Measurements from ENCODE around the gene FARP2.

The FARP2 gene

DNA sequence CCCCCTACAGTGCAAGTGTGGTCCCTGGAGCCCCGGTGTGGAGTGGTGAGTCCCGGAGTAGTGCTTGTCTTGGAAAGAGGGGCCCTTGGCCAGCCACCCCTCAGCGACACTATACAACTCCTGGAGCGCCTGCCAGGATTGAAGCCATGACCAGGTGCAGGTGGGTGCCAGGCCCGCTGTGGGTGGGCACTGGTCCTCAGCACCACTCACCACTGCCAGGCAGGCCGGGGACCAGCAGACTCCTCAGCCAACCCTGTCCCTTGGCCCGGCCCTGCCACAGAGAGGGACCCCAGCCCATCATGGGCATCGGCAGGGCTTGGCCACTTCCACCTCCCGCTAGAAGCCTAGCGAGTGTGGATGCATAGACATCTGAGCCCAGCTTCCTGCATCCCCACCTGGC lies 110.1 kb downstream of the FARP2 start:
- no peak overlapping the region for H3K4me2 ChIP-seq (ENCODE audit: low read length)
- no peaks in the 10 kb centered on the region for H3K9me3 ChIP-seq (ENCODE audit: insufficient read depth, low read length)
- H3K4me1 ChIP-seq (ENCODE audit: low read length) = no peaks in the 10 kb centered on the region
- no peak for TF ChIP-seq CTCF (IDR thresholded peaks at IDR 0.05; ENCODE audit: low read depth, low read length)
- no peak for TF ChIP-seq EZH2phosphoT487 (IDR thresholded peaks at IDR 0.05; ENCODE audit: low read depth)
- H3K36me3 ChIP-seq (replicated peaks; ENCODE audit: low read depth, low read length) = no peaks in the 10 kb centered on the region
- no peaks in the 10 kb centered on the region for H3K79me2 ChIP-seq (ENCODE audit: low read length)
- H4K20me1 ChIP-seq (ENCODE audit: insufficient read depth, low read length) = no peaks in the 10 kb centered on the region
- H3K9ac ChIP-seq (ENCODE audit: low read length) = no peak overlapping the region
- no peaks in the 10 kb centered on the region for H3K27me3 ChIP-seq (ENCODE audit: low read depth, low read length)
- H3K4me3 ChIP-seq (ENCODE audit: low read length) = no peak overlapping the region
- no peak overlapping the region for H2AFZ ChIP-seq (ENCODE audit: low read depth, low read length)
- no peak overlapping the region for H3K27ac ChIP-seq (ENCODE audit: low read length)

DNA sequence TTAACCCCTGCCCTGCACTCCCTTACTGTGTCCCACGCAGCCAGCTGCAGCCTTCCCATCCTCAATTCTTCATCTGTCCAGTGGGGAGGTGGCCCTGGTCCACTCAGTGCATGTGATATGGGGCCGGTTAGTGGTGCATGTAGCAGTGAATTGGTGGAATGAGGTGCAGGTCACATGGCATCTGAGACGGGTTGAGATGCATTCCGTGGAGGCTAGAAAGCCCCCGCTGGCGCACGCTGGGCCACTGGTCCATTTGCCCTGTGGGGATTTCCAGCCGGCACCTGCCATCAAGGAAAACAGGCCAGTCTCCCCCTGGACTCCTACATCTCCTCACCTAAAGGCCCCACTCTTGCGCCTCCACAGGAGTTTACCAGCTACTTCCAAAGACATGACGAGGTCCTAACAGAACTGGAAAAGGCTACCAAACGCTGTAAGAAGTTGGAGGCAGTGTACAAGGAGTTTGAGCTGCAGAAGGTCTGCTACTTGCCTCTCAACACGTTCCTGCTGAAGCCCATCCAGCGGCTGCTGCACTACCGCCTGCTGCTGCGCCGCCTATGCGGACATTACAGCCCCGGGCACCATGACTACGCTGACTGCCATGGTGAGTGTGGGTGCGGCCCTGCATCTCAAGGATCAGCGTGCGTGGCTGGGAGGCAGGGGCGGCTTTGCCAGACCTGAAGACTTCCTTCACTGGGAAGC lies 111.8 kb downstream of the FARP2 start:
- Histone ChIP-seq H3K4me1 (ENCODE audit: low read length) (no peaks in the 10 kb centered on the region), H3K27ac (ENCODE audit: low read length) (no peak overlapping the region), H3K9ac (ENCODE audit: low read length) (no peak overlapping the region), H3K9me3 (ENCODE audit: insufficient read depth, low read length) (no peaks in the 10 kb centered on the region), H3K27me3 (ENCODE audit: low read depth, low read length) (no peaks in the 10 kb centered on the region), H3K4me2 (ENCODE audit: low read length) (no peak overlapping the region), H3K4me3 (ENCODE audit: low read length) (no peak overlapping the region), H3K36me3 (replicated peaks; ENCODE audit: low read depth, low read length) (no peaks in the 10 kb centered on the region), H4K20me1 (ENCODE audit: insufficient read depth, low read length) (no peaks in the 10 kb centered on the region), H2AFZ (ENCODE audit: low read depth, low read length) (no peak overlapping the region), H3K79me2 (ENCODE audit: low read length) (no peaks in the 10 kb centered on the region)
- no peak for TF ChIP-seq EZH2phosphoT487 (IDR thresholded peaks at IDR 0.05; ENCODE audit: low read depth)
- no peak for TF ChIP-seq CTCF (IDR thresholded peaks at IDR 0.05; ENCODE audit: low read depth, low read length)

GRCh38 chr2:241468476-241468781 lies 112.3 kb downstream of the FARP2 start:
- Histone ChIP-seq H3K27ac (ENCODE audit: low read length) (no peak overlapping the region), H3K4me3 (ENCODE audit: low read length) (no peak overlapping the region), H3K4me2 (ENCODE audit: low read length) (no peak overlapping the region), H3K4me1 (ENCODE audit: low read length) (no peaks in the 10 kb centered on the region), H3K9ac (ENCODE audit: low read length) (no peak overlapping the region), H3K27me3 (ENCODE audit: low read depth, low read length) (no peaks in the 10 kb centered on the region), H3K79me2 (ENCODE audit: low read length) (no peaks in the 10 kb centered on the region), H3K9me3 (ENCODE audit: insufficient read depth, low read length) (no peaks in the 10 kb centered on the region), H3K36me3 (replicated peaks; ENCODE audit: low read depth, low read length) (no peaks in the 10 kb centered on the region), H4K20me1 (ENCODE audit: insufficient read depth, low read length) (no peaks in the 10 kb centered on the region), H2AFZ (ENCODE audit: low read depth, low read length) (no peak overlapping the region)
- TF ChIP-seq EZH2phosphoT487 (IDR thresholded peaks at IDR 0.05; ENCODE audit: low read depth) (no peak), CTCF (IDR thresholded peaks at IDR 0.05; ENCODE audit: low read depth, low read length) (no peak)

DNA sequence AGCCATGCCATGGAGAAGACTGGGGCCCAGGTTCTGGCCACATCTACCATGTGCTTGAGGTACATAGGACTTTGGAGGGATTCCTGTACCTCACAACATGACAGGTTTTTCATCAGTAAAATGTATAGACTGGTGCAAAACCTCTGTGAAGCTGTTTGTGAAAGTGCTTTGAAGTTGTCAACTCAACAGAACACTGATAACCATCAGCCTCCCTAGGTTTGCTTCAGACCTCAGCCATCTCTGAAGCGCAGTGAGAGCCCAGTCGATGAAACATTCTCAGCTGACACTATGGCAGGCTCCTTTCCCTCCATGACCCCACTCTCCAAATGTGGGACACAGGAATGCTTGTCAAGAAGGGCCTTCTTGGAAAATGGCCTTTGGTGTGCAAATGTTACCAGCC lies 113.7 kb downstream of the FARP2 start:
- Histone ChIP-seq H3K36me3 (replicated peaks; ENCODE audit: low read depth, low read length) (no peaks in the 10 kb centered on the region), H3K4me3 (ENCODE audit: low read length) (no peak overlapping the region), H3K9ac (ENCODE audit: low read length) (no peak overlapping the region), H3K4me2 (ENCODE audit: low read length) (no peak overlapping the region), H4K20me1 (ENCODE audit: insufficient read depth, low read length) (no peaks in the 10 kb centered on the region), H3K4me1 (ENCODE audit: low read length) (no peaks in the 10 kb centered on the region), H3K79me2 (ENCODE audit: low read length) (no peaks in the 10 kb centered on the region), H3K27me3 (ENCODE audit: low read depth, low read length) (no peaks in the 10 kb centered on the region), H3K27ac (ENCODE audit: low read length) (no peak overlapping the region), H3K9me3 (ENCODE audit: insufficient read depth, low read length) (no peaks in the 10 kb centered on the region), H2AFZ (ENCODE audit: low read depth, low read length) (no peak overlapping the region)
- TF ChIP-seq EZH2phosphoT487 (IDR thresholded peaks at IDR 0.05; ENCODE audit: low read depth) (no peak), CTCF (IDR thresholded peaks at IDR 0.05; ENCODE audit: low read depth, low read length) (no peak)
